Stimulated activated CD4-positive, alpha-beta T cell treated with anti-CD3 and anti-CD28 coated beads, Interleukin-4, amount 100 ng/mL, for 48 hours (primary cell): ENCODE results near the gene GCLM.

ENCODE experiments used
- DNase-seq, 2 donors: peaks; one replicate each; pipeline ENCODE4 v3.0.0-alpha.2; 2020; ENCODE audit warnings: low read depth in 2 of 2

GCLM gene

DNA sequence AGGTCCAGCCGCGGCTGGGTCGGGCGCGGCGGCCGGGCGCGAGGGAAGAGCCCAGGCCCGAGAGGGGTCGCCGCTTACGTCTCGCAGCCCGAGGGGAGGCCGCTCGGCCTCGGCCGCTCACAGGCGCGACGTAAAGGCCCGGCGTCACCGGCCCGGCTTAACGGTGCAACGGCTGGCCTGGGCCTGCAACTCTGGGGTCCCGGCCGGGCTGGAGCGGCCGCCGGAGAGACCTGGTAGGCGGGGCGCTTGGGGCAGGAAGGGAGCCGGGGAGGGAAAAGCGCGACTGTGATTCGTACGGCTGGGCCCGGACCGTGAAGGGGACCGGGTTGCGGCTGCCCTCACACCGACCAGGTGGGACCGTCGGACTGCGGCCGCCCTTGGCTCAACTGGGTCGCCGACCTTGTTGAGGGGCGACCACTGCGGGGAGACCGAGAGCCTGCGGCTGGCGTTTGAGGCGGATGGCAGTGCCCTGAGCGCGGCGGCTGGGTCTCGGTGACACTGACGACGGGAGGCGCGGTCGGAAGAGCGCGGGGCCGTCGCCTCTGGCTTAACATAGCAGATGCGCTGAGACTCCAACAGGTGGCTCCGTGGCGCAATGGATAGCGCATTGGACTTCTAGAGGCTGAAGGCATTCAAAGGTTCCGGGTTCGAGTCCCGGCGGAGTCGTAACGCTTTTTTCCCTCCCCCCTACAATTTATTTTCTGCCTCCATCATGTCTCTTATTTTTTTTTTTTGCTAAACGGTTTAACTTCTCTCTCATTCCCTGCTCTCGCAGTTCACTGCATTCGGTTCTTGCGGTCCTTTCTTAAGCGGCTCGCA, 62.0 kb downstream of the GCLM start:
- peak; percentile 78 to 85 for DNase-seq

DNA sequence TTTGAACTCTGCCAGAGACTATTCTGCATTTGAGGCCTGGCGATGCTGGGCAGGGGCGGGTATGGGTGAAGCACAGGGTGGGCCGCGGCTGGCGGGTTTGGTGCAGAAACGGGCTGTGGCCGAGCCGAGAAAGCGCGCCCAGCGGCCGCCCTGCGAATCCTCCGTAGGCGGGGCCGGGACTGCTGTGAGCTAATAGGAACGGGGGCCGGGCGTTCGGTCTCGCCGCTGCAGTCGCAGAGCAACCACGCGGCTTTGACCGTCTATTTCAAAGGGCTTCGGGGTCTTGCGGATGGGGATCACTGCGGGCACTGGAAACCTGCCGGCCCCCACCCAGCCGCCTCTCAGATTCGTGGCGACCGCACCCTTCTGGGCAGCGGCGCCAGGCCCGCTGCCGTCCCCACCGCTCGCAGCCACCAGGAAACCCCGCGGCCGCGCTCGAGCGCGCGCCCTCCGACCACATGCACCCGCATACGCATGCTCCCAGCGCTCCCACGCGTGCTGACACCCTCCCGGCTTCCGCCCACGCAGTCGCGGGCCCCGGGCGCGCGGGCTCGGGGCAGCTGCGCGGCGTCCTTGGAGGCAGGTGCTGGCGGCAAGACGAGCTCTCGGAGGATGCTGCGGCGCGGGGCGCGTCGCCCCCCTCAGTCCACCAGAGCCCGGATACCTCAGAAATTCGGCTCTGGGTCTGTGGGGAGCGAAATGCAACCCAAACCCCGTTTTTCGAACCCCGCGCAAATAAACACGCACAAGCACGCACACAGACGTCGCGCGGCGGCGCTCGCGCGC, 62.8 kb downstream of the GCLM start:
- DNase-seq = peak; percentile 57 to 69

DNA sequence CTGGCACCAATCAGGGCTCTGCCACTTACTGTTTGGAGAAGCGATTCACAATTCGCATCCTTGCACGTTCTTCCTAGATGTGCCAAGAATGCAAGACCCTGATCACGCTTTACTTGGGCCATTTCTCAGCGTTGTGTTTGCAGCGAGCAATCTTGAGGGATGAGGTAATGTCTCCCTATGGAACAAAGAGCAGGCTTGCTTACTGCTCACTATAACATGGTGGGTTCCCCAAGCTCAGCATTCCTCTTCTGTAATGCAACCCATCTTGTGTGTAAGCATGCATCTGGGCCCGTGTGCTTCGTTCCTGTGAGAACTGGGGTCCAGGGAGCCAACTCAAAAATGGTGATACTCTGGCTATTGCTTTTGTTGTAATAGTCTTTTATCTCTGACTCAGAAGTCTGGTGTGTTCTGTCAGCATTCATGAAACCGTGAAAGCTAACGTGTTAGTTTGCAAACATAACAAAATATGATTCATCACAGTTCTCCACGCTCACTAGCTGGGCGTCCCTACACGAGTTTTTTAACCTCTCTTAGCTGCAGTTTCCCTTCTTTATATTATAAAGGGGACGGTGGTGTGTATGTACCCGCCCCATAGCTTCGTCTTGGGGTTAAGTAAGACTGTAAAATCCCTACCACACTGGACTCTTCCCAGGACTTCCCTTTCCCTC, 63.6 kb downstream of the GCLM start:
- peak; percentile 6 to 28 for DNase-seq

DNA sequence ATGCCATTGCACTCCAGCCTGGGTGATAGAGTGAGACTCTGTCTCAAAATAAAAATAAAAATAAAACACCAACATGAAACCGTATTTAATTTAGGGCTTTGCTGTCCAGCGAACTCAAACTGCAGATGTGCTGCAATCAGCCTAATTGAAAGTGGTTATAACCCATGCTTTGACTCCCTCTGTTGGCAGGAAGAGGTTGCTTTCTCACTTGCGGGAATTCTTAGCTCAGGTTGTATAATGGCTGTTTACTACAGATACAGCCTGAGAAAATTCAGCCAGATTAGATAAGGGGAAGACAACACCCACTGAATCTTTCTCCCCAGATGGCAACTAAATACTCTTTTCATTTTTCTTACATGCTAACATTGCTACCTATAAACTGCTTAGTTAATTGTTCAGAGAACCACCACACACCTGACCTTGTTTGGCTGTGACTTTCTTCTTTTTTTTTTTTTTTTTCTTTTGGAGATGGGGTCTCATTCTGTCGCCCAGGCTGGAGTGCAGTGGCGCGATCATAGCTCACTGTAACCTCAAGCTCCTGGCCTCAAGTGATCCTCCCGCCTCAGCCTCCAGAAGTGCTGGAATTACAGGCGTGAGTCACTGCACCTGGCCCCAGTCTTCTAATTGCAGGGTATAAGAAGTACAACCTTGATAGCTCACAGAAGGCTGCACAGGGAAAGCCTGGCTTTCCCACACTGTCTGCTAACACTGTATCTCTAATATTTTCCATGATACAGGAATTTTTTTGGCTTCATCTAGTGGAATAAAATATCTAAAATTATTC, 64.8 kb downstream of the GCLM start:
- DNase-seq = no peak

DNA sequence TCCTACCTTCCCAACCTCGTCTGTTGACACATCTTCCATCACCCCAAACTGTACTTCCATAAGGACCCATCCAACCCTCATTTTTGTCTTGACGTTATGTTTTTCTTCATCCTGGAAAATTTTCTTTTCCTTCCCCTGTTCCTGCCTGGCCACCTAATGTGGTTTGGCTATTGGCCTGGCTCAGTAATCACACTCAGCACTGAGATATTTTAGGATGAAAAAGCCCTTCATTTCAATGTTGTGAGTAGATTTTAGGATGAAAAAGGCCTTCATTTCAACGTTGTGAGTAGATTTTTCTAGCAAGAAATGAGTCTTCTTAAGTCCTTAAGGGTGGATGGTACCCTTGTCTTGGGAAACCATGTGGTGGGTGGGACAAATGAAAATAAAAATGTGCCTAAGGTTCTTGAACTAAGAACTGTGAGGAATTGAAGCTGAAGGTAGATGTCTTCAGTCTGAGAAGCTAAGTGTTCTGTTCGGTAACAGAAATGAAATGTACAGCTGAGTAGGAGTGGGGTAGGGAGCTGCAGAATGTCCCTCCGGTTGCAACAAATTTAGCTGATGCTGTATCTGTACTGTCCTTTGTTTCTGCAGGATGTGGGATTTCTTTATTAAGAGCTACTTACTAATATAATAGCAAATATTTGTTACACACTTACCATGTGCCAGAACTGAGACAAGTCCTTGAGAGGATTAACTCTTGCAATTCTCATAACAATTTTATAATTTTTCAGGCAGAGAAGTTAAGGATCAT, 66.3 kb downstream of the GCLM start:
- DNase-seq = no peak

DNA sequence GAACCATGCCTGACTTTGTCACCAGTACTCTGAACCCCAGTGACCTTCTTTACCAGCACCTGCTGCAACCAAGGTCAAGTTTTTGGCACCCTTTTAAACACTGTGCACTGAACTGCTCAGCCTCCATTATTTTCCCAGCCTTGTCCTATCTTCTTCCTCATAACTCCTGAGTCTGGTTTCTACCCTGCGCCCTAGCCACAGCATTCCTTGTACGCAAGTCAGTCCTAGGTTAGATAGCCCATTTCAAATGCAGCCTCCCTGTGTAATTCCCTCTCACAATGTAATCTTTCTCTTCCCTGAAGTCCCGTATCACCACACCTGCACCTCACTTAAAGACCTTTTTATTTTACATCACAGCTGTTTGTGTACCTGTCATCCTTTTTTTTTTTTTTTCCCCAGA, 67.5 kb downstream of the GCLM start:
- no peak for DNase-seq

DNA sequence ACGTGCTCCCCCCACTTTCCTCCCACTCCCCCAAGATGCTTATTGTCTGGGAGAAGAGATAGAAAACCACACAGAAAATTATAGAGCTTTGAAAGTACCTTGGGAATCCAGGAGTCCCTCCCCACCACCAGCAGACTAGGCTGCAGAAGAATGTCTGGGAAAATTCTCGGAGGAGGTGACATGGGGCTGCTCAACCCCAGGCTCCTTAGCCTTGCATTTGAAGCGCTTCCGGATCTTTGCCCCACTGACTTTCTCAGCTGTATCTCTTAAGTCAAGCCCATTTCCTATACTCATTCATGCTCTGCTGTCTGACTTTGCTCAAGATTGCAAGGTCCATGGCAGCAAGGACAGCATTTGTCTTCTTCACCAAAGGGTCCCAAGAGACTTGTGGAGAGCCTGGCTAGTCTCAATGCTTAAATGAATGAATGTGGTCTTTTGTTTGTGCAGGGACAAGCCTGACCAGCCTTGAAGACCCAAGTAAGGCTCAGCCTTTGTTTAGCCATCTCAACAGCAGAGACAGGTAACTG, 68.2 kb downstream of the GCLM start:
- DNase-seq = no peak

DNA sequence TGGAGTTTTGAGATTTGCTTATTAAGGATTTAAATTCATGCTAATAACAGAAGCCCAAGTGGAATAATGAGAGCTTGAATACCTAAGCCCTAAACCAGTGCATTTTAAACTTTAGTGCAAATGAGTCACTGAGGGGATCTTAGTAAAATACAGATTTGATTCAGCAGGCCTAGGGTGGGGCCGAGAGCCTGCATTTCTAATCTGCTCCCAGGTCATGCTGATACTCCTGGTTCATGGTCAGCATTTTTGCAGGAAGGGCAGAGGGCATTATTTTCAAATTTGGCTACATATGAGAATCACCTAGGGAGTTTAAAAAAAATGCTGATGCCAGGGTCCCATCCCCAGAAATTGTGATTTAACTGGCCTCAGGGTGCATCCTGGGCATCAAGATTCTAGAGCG, 69.5 kb downstream of the GCLM start:
- DNase-seq = no peak

DNA sequence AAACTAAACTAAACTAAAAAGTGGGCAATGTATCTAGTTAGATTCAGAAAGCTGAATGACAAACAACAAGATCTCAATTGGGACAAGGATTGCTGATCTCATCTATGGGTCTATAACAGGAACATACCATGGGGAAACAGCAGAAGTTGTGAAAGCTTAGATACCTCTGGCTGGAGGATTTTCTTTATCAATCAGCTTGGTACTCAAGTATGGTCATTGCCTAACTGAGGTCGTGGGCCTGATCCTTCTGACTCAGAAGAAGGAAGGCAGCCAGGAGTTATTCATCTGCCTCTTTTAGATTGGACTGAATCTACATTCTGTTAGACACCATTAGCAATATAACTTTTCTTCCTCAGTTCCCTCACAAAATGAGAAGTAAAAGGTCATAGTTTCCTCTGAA, 69.9 kb downstream of the GCLM start:
- no peak for DNase-seq

DNA sequence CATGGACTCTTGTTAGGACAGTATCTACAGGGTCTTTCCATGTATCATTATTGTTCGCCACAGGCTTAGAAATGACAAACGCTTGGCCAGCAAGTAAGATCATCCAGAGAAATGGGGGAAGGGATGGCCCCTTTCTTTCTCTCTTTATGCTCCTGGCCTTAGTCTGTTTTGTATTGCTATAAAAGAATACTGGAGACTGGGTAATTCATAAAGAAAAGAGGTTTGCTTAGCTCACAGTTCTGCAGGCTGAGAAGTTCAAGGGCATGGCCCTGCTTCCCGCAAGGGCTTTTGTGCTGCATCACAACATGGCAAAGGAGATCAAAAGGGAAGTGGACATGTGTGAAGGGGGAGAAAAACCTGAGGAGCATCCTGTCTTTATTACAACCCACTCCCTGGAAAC, 71.3 kb downstream of the GCLM start:
- no peak for DNase-seq
